Gastrocnemius medialis (tissue), 4 donors: ENCODE results near the gene SOS2. TPM values are rescaled to one million over a fixed set of nuclear protein-coding genes. Genes with fewer than 3 reads are reported as not detected.

ENCODE experiments used
- ATAC-seq, 2 donors: fragments of 150-250 bp; one replicate each; pipeline ENCODE4 v1.9.1; 2016
- DNase-seq, 2 donors: peaks; one replicate each; pipeline ENCODE4 v3.0.0-alpha.2; 2019
- H3K27ac ChIP-seq, 4 donors: fragments of 200-600 bp; sonication (generic); 1 replicate in 1 of 4; 2 replicates in 3 of 4; pipeline ENCODE4 v1.5.1; 2016 to 2018; ENCODE audit warnings: mild to moderate bottlenecking in 2 of 4, moderate library complexity in 1 of 4
- H3K27me3 ChIP-seq, 3 donors: fragments of 200-600 bp; sonication (generic) in 2 of 3; 1 replicate in 1 of 3; 2 replicates in 2 of 3; pipeline versions ENCODE4 v1.5.1 to v1.6.0; 2016 to 2019; ENCODE audit warnings: mild to moderate bottlenecking in 1 of 3, moderate library complexity in 1 of 3
- H3K36me3 ChIP-seq, 2 donors: fragments of 200-600 bp; sonication (generic) in 1 of 2; one replicate each; pipeline ENCODE4 v1.5.1; 2017 to 2018
- H3K4me1 ChIP-seq, 2 donors: fragments of 200-600 bp; sonication (generic) in 1 of 2; one replicate each; pipeline ENCODE4 v1.5.1; 2016 to 2017; ENCODE audit warnings: mild to moderate bottlenecking in 2 of 2
- H3K4me3 ChIP-seq, 4 donors: fragments of 200-600 bp; sonication (generic) in 3 of 4; 1 replicate in 1 of 4; 2 replicates in 3 of 4; pipeline ENCODE4 v1.5.1; 2016 to 2019; ENCODE audit warnings: mild to moderate bottlenecking in 2 of 4
- H3K9me3 ChIP-seq, 3 donors: fragments of 200-600 bp; sonication (generic) in 2 of 3; 1 replicate in 1 of 3; 2 replicates in 2 of 3; pipeline ENCODE4 v1.5.1; 2016 to 2019
- POLR2A ChIP-seq, 2 donors: fragments of 450-650 bp; IDR thresholded peaks; one replicate each; pipeline ENCODE4 v1.6.1; 2017; ENCODE audit warnings: antibody characterized with exemption in 2 of 2, mild to moderate bottlenecking in 2 of 2, moderate library complexity in 2 of 2
- in situ Hi-C, 4 donors: fragments of 200-750 bp; cut with MboI; loops; one replicate each; pipeline versions ENCODE4 v1.15.0 to v1.8.0; 2017; ENCODE audit warnings: low sequenced_read_pairs in 4 of 4
- intact Hi-C: fragments of 100-400 bp; cut with DNase I; formaldehyde crosslinking; loops from one replicate; pipeline ENCODE4 v1.15.1; 2023; ENCODE audit warnings: low total_unique reads
- total RNA-seq, 4 donors: library from RNA; depleted of rRNA; stranded (reverse); fragments of >200 nt; gene quantifications; one replicate each; pipeline versions ENCODE4 v1.1.0 to v1.2.3, GENCODE V29; 2016
- TF ChIP-seq, protein P1 (sequence below), 5 experiments: fragments of 450-650 bp in 3 of 5; fragments of 200-600 bp in 2 of 5; sonication (generic) in 2 of 5; IDR thresholded peaks in 4 of 5; conservative IDR thresholded peaks in 1 of 5; 1 replicate in 4 of 5; 2 replicates in 1 of 5; pipeline ENCODE4 v1.5.1; 2016 to 2019; ENCODE audit warnings: antibody characterized with exemption in 5 of 5, mild to moderate bottlenecking in 3 of 5, moderate library complexity in 3 of 5

SOS2 gene
- total RNA-seq, 4 donors from 2014 or later = 46.5 to 81.2 (median 52.3) TPM

DNA sequence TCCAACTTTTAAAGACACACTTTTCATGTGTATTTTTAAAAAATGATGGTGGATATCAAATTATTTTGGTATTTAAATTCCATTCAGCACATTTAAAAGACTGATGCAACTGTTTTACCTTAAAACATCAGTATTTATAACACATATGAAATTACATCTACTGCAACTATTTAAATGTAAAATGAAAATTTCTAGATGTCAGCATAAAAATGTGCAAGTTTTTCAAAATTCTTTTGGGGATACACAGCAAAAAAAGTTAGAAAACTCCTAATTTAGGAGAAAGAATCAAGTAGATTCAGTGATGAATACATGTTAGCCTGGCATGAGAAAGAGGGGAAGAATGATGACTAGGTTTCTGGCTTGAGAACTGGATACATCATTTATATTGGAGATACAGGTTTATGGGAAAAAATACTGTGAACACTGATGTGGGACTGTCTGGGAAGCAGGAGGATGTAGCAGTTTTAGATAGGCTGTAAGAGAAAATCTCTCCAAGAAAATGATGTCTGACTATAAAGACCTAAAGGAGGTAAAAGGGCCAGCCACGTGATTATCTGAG is 9.2 kb downstream of the SOS2 start:
- peaks cover 52 to 67% of the 10 kb centered on the region in 2 donors for H3K4me1 ChIP-seq
- H3K27ac ChIP-seq = peak overlapping the region in 2 of 4 donors; percentile 38 to 81
- ATAC-seq (no peak), DNase-seq (no peak)
- no peaks in the 10 kb centered on the region for H3K36me3 ChIP-seq
- H3K9me3 ChIP-seq = no peaks in the 10 kb centered on the region
- in situ Hi-C loops (loop anchor here in 1 of 4 donors (10.0 kb wide), 1 partner anchor 357 kb away; no protein-coding TSS in a partner anchor), intact Hi-C loops (no loop called here)
- no peak overlapping the region for H3K4me3 ChIP-seq
- no peaks in the 10 kb centered on the region for H3K27me3 ChIP-seq
- TF ChIP-seq, protein P1, sequence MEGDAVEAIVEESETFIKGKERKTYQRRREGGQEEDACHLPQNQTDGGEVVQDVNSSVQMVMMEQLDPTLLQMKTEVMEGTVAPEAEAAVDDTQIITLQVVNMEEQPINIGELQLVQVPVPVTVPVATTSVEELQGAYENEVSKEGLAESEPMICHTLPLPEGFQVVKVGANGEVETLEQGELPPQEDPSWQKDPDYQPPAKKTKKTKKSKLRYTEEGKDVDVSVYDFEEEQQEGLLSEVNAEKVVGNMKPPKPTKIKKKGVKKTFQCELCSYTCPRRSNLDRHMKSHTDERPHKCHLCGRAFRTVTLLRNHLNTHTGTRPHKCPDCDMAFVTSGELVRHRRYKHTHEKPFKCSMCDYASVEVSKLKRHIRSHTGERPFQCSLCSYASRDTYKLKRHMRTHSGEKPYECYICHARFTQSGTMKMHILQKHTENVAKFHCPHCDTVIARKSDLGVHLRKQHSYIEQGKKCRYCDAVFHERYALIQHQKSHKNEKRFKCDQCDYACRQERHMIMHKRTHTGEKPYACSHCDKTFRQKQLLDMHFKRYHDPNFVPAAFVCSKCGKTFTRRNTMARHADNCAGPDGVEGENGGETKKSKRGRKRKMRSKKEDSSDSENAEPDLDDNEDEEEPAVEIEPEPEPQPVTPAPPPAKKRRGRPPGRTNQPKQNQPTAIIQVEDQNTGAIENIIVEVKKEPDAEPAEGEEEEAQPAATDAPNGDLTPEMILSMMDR (IDR thresholded peaks at IDR 0.05 in 4 of 5, conservative IDR thresholded peaks at IDR 0.05 in 1 of 5) = no peak
- TF ChIP-seq POLR2A (IDR thresholded peaks at IDR 0.05) = no peak

DNA sequence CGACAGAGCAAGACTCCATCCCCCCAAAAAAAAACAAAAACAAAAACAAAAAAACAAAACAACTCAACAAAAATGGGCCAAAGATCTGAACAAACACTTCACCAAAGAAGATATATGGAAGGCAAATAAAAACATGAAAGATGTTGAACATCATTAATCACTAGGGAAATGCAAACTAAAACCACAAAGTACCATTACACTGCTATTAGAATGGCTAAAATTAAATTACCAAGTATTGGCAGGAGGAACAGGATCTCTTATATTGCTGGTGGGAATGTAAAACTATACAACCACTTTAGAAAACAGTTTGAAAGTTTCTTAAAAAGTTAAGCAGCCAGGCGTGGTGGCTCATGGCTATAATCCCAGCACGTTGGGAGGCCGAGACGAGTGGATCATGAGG is 12.9 kb downstream of the SOS2 start:
- Histone ChIP-seq H3K36me3 (no peaks in the 10 kb centered on the region), H3K4me1 (peaks cover 48 to 61% of the 10 kb centered on the region in 2 donors), H3K27me3 (no peaks in the 10 kb centered on the region), H3K9me3 (no peaks in the 10 kb centered on the region), H3K27ac (peak overlapping the region in 1 of 4 donors; percentile 38), H3K4me3 (no peak overlapping the region)
- ATAC-seq (no peak), DNase-seq (no peak)
- TF ChIP-seq, protein P1 (IDR thresholded peaks at IDR 0.05 in 4 of 5, conservative IDR thresholded peaks at IDR 0.05 in 1 of 5) = no peak
- TF ChIP-seq POLR2A (IDR thresholded peaks at IDR 0.05) = no peak
- in situ Hi-C loops = no loop called here
- intact Hi-C loops = no loop called here

DNA sequence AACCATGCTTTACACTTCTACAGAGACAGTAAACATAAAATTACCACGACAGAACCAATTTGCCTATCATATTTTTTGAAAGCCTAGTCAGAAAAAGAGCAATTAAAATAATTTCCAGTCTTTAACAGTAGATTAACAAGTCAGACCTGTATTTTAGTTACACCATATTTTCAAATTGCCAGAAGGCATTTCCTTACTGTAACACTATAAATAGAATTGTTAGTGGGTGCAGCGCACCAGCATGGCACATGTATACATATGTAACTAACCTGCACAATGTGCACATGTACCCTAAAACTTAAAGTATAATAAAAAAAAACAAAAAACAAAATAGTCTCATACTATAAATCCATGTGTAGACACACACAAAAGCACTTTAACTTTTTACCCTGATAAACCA is 16.0 kb downstream of the SOS2 start:
- H3K27ac ChIP-seq = peak overlapping the region in 1 of 4 donors; percentile 19
- ATAC-seq = no peak
- TF ChIP-seq, protein P1 (IDR thresholded peaks at IDR 0.05 in 4 of 5, conservative IDR thresholded peaks at IDR 0.05 in 1 of 5) = no peak
- no peak for TF ChIP-seq POLR2A (IDR thresholded peaks at IDR 0.05)
- no peaks in the 10 kb centered on the region for H3K9me3 ChIP-seq
- peaks cover 45 to 47% of the 10 kb centered on the region in 2 donors for H3K4me1 ChIP-seq
- no peaks in the 10 kb centered on the region for H3K36me3 ChIP-seq
- intact Hi-C loops (no loop called here), in situ Hi-C loops (no loop called here)
- no peak for DNase-seq
- no peaks in the 10 kb centered on the region for H3K27me3 ChIP-seq
- H3K4me3 ChIP-seq = no peak overlapping the region

DNA sequence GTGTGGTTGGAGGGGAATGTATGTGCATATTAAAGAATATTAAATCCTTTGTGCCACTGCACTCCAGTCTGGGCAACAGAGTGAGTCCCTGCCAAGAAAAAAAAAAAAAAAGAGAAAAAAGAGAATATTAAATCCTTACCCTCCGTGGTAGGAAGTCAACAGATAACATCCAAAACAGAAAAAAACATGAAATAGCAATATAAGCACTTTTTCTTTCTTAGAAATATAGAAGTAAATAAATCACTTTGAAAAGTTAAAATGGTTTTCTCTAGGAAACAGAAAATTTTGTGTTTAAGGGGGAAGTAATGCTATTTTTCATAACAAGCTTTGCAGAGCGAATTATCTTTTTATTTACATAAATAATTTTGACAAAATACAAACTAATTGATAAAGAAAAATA is 17.6 kb downstream of the SOS2 start:
- H3K27me3 ChIP-seq = no peaks in the 10 kb centered on the region
- H3K4me1 ChIP-seq = peaks cover 45 to 48% of the 10 kb centered on the region in 2 donors
- intact Hi-C loops = no loop called here
- ATAC-seq (no peak), DNase-seq (no peak)
- no peak overlapping the region for H3K4me3 ChIP-seq
- H3K27ac ChIP-seq = no peak overlapping the region
- H3K9me3 ChIP-seq = no peaks in the 10 kb centered on the region
- TF ChIP-seq, protein P1 (IDR thresholded peaks at IDR 0.05 in 4 of 5, conservative IDR thresholded peaks at IDR 0.05 in 1 of 5) = no peak
- TF ChIP-seq POLR2A (IDR thresholded peaks at IDR 0.05) = no peak
- no peaks in the 10 kb centered on the region for H3K36me3 ChIP-seq
- in situ Hi-C loops = no loop called here

DNA sequence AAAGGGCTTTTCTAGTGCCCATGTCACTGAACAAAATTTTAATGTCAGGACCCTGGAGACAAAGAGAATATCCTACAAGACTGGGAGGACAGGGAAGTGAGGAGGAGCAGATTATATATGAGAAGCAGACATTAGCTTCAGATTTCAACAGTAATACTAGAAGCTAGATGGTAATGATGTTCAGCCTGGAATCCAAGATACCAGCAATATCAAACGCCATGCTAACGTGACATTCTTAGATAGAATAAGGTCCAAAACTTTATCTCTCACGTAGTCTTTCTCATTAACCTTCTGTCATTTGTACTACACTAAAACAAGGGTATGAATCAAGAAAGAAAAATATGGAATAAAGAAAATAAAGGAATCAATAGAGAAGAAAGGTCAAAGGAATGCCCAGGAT is 18.7 kb downstream of the SOS2 start:
- Histone ChIP-seq H3K27ac (no peak overlapping the region), H3K36me3 (no peaks in the 10 kb centered on the region), H3K4me3 (no peak overlapping the region), H3K27me3 (no peaks in the 10 kb centered on the region), H3K4me1 (peaks cover 37 to 40% of the 10 kb centered on the region in 2 donors), H3K9me3 (no peaks in the 10 kb centered on the region)
- intact Hi-C loops (no loop called here), in situ Hi-C loops (no loop called here)
- DNase-seq = no peak
- no peak for TF ChIP-seq POLR2A (IDR thresholded peaks at IDR 0.05)
- TF ChIP-seq, protein P1 (IDR thresholded peaks at IDR 0.05 in 4 of 5, conservative IDR thresholded peaks at IDR 0.05 in 1 of 5) = no peak
- ATAC-seq = no peak
